Muscle of leg (tissue), 11 donors: ENCODE measurements around the gene IRF1. TPM values are rescaled to one million over a fixed set of nuclear protein-coding genes. Genes with fewer than 3 reads are reported as not detected.

Source experiments
- DNase-seq: peaks from one replicate; pipeline ENCODE4 v3.0.0; 2013
- H3K27ac ChIP-seq: one replicate; pipeline ENCODE4 v1.5.1; 2013; ENCODE audit warnings: mild to moderate bottlenecking, low read length, control low read depth
- H3K27me3 ChIP-seq: one replicate; pipeline ENCODE4 v1.6.1; 2013; ENCODE audit warnings: low read length; ENCODE audit not compliant: control insufficient read depth, insufficient read depth
- H3K36me3 ChIP-seq: one replicate; pipeline ENCODE4 v1.6.1; 2013; ENCODE audit warnings: low read length; ENCODE audit not compliant: control insufficient read depth, insufficient read depth
- H3K4me1 ChIP-seq: one replicate; pipeline ENCODE4 v1.6.1; 2013; ENCODE audit warnings: low read length; ENCODE audit not compliant: control insufficient read depth, insufficient read depth
- H3K4me3 ChIP-seq: one replicate; pipeline ENCODE4 v1.5.1; 2013; ENCODE audit warnings: low read length, control low read depth
- H3K9me3 ChIP-seq: replicated peaks from 2 replicates; pipeline ENCODE4 v1.6.1; 2013; ENCODE audit warnings: low read depth, low read length; ENCODE audit not compliant: control insufficient read depth
- WGBS: methylation state at CpG from one replicate; pipeline ENCODE4 v1.1.5; 2013; ENCODE audit warnings: missing lambda C conversion rate; ENCODE audit not compliant: insufficient coverage; 5-methylcytosine and 5-hydroxymethylcytosine counted together
- polyA plus RNA-seq, 8 donors: library from polyadenylated mRNA; unstranded; fragments of 120-200 nt; gene quantifications; one replicate each; pipeline versions ENCODE4 v1.2.1 to v1.2.3, GENCODE V29; 2013; ENCODE audit warnings: inconsistent platforms in 1 of 8, low replicate concordance in 1 of 8; ENCODE audit not compliant: insufficient read length in 8 of 8, insufficient read depth in 1 of 8
- total RNA-seq: library from RNA; stranded (reverse); fragments of 120-200 nt; gene quantifications from one replicate; pipeline ENCODE4 v1.2.4, GENCODE V29; 2013

Gene IRF1
- total and polyA plus RNA-seq, 9 donors: 3.7 to 12.8 (median 9.0) TPM

DNA sequence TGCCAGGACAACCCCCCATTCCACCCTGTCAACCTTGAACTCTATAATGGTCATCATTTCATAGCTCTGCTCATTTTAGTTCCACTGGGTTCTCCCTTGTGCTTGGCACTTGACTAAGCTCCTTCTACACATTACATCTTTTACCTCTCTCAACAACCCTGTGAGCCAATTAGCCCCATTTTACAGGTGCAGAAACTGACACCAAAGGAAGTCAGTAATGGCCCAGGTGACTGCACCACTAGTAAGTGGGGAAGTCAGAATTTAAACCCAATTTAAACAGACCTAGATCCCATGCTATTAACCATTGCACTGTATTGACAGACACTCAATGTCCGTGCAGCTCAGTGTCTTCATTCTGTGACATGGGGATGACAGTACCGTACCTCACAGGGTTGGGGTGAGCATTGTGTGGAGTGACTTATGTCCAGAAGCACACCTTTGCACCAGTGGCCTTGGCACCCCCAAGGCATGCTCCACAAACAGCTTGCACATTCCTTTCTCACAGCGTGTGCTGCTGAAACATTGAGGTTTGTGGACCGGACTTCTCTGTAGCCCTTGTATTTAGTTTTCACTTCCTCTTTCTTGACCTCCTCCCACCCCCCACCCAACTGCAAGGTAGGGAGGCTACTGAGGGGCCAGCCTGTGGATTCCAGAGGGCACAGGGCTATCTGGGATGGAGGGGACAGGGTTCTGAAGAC is 23.1 kb downstream of the IRF1 start:
- Histone ChIP-seq H3K4me1 (peaks cover 60% of the 10 kb centered on the region), H3K27ac (peak overlapping the region; percentile 47), H3K9me3 (no peaks in the 10 kb centered on the region), H3K27me3 (no peaks in the 10 kb centered on the region), H3K4me3 (no peak overlapping the region), H3K36me3 (peaks cover 14% of the 10 kb centered on the region)
- WGBS: 86% methylated on average over 1 of the region's 4 CpGs
- no peak for DNase-seq

DNA sequence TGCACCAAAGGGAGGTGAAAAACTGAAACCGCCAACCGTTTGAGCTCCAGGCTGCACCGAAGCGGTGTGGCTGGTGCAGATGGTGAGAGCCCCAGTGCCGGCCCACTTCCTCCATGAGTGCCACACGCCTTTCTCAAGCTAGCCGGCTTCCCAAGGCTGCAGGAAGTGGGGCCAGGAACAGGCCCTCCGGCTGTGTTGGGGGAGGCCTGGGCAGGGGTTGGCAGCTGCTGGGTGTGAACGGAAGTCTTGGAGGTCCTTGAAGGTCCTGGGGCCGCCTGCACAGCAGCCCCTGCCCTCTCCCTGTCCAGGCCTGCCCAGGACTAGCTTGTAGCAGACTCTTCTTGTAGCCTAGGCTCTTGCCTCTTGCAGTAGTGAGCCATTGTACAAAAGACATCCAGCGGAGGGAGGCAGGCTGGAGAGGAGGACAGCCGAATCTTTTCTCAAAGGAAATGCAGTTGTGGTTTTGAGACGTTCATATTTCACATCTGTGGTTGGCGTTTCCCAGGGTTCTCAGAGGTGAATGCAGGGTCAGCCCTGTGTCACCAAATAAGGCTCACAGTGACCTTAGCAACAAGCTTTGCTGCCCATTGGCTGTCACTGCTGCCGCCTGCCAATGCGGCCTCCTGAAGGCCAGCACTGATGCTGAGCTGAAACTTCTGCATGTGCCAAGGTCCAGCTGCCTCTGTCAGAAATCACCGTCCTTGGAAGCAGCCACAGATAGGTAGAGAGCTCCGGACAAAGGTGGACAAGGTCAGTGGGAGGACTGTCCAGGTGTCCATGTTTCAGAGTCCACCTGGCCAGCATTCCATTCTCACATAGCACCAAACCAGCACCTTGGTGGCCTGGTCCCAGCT is 23.9 kb downstream of the IRF1 start:
- Histone ChIP-seq H3K27ac (peak overlapping the region; percentile 47), H3K4me3 (no peak overlapping the region), H3K4me1 (peaks cover 60% of the 10 kb centered on the region), H3K27me3 (no peaks in the 10 kb centered on the region), H3K9me3 (no peaks in the 10 kb centered on the region), H3K36me3 (peaks cover 14% of the 10 kb centered on the region)
- peak; percentile 47 for DNase-seq
- 61% methylated on average over 11 of the region's 18 CpGs for WGBS

DNA sequence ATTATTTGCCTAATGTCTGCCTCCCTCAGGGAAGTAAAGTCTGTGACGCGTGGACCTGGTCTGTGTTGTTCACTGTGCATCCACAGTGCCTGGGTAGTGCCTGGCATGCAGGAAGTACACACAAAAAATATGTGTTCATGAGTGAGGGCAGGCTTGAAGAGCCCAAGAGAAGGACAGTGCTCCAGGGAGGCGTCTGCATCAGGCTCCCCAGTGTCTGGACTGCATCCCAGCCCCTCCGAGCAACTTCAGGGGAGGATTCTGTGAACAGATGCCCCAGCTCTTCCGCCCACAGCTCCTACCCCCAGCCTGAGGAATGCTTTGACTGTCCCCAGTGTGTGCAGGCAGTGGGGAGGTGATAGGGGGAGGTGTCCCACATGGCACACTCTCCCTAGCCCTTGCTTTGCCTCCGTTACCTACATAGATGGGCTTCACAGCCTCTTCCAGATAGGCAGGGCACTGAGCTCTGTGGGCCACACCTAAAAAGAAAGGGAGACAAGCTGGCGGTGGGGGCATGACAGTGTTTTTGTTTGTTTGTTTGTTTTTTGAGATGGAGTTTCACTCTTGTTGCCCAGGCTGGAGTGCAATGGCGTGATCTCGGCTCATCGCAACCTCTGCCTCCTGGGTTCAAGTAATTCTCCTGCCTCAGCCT is 25.4 kb downstream of the IRF1 start:
- H3K4me1 ChIP-seq: peaks cover 53% of the 10 kb centered on the region
- H3K4me3 ChIP-seq: no peak overlapping the region
- H3K9me3 ChIP-seq: no peaks in the 10 kb centered on the region
- WGBS: 55% methylated on average over 3 of the region's 10 CpGs
- no peaks in the 10 kb centered on the region for H3K27me3 ChIP-seq
- H3K27ac ChIP-seq: peak overlapping the region; percentile 83
- H3K36me3 ChIP-seq: peaks cover 7% of the 10 kb centered on the region
- no peak for DNase-seq

- H3K36me3 ChIP-seq: peaks cover 6% of the 10 kb centered on the region
- WGBS: 25% methylated on average over 9 of the region's 15 CpGs
- H3K4me3 ChIP-seq: no peak overlapping the region
- no peaks in the 10 kb centered on the region for H3K27me3 ChIP-seq
- H3K9me3 ChIP-seq: no peaks in the 10 kb centered on the region
- peak overlapping the region; percentile 83 for H3K27ac ChIP-seq
- peak; percentile 83 for DNase-seq
- peaks cover 54% of the 10 kb centered on the region for H3K4me1 ChIP-seq
These were observed 26.2 kb downstream of the IRF1 start for GRCh38 chr5:132464156-132464939.

DNA sequence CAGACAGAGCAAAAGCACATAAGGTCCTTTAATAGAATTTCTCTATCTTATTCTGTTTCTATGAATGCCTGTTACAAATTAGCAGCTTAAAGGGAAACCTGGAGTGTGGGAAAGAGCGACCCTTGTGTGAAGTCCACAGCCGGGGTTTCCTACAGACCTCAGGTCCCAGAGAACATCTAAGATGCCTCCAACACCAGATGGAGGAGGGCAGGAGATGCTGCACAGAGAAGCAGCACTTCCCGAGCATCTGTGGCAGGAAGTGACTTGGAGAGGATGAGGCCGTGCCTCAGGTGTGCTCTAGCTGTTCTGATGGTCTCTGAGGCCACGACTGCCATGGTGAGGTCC is 26.8 kb downstream of the IRF1 start:
- H3K27ac ChIP-seq: peak overlapping the region; percentile 83
- 47% methylated on average over 5 of the region's 5 CpGs for WGBS
- DNase-seq: no peak
- H3K36me3 ChIP-seq: peaks cover 6% of the 10 kb centered on the region
- H3K4me3 ChIP-seq: no peak overlapping the region
- peaks cover 59% of the 10 kb centered on the region for H3K4me1 ChIP-seq
- H3K27me3 ChIP-seq: no peaks in the 10 kb centered on the region
- no peaks in the 10 kb centered on the region for H3K9me3 ChIP-seq

- 74% methylated on average over 4 of the region's 10 CpGs for WGBS
- H3K27ac ChIP-seq: no peak overlapping the region
- no peak for DNase-seq
- H3K27me3 ChIP-seq: no peaks in the 10 kb centered on the region
- H3K4me1 ChIP-seq: peaks cover 59% of the 10 kb centered on the region
- no peak overlapping the region for H3K4me3 ChIP-seq
- no peaks in the 10 kb centered on the region for H3K9me3 ChIP-seq
- H3K36me3 ChIP-seq: peaks cover 6% of the 10 kb centered on the region
These were observed 27.5 kb downstream of the IRF1 start for GRCh38 chr5:132462856-132463745.

DNA sequence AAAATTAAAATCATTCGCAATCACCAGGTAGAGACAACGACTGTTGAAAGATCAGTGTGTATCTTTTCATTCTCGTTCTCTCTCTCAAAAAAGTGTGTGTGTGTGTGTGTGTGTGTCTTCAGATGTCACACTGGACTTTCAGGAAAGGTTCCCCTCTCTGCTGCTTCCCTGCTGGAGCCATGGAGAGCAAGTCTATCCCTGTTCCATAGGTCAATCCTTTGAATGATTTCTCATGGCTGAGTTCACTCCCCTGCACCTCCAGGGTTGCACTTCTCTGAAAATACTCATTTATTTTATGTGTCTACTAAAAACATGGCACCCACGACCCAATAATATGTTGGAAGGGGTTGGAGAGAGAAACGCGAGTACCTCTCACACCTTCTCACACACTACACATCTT is 28.2 kb downstream of the IRF1 start:
- WGBS: 100% methylated on average over 2 of the region's 6 CpGs

GRCh38 chr5:132461569-132462070 is 29.0 kb downstream of the IRF1 start:
- no peak overlapping the region for H3K4me3 ChIP-seq
- H3K27me3 ChIP-seq: no peaks in the 10 kb centered on the region
- H3K27ac ChIP-seq: no peak overlapping the region
- H3K9me3 ChIP-seq: no peaks in the 10 kb centered on the region
- WGBS: no CpG with 5 or more reads among the region's 2 CpGs
- H3K4me1 ChIP-seq: peaks cover 51% of the 10 kb centered on the region
- H3K36me3 ChIP-seq: peaks cover 7% of the 10 kb centered on the region
- DNase-seq: no peak

More for the DNA sequence above, 28.2 kb downstream of the IRF1 start:
- Histone ChIP-seq H3K27me3 (no peaks in the 10 kb centered on the region), H3K4me1 (peaks cover 54% of the 10 kb centered on the region), H3K4me3 (no peak overlapping the region), H3K9me3 (no peaks in the 10 kb centered on the region), H3K27ac (no peak overlapping the region), H3K36me3 (peaks cover 5% of the 10 kb centered on the region)
- no peak for DNase-seq
